Duodenal mucosa (tissue), 2 donors: ENCODE results near the gene NEK6.
"Not testable (repeated sequence)": the region's sequence is repeated elsewhere in the genome, so short reads cannot be mapped to it uniquely, and the experiment has no call there.

Experiments
- H3K27ac ChIP-seq: one replicate; pipeline ENCODE4 v1.7.0; 2013; ENCODE audit warnings: low read depth, low read length
- H3K27me3 ChIP-seq, 2 donors: one replicate each; pipeline ENCODE4 v1.7.0; 2013; ENCODE audit warnings: low read length in 2 of 2, control low read depth in 1 of 2; ENCODE audit not compliant: insufficient read depth in 2 of 2, control insufficient read depth in 1 of 2
- H3K36me3 ChIP-seq, 2 donors: one replicate each; pipeline ENCODE4 v1.7.0; 2013; ENCODE audit warnings: low read length in 2 of 2, control low read depth in 1 of 2; ENCODE audit not compliant: insufficient read depth in 2 of 2, control insufficient read depth in 1 of 2
- H3K4me1 ChIP-seq, 2 donors: one replicate each; pipeline ENCODE4 v1.7.0; 2013; ENCODE audit warnings: low read length in 2 of 2, control low read depth in 1 of 2; ENCODE audit not compliant: insufficient read depth in 2 of 2, control insufficient read depth in 1 of 2
- H3K4me3 ChIP-seq, 2 donors: one replicate each; pipeline ENCODE4 v1.7.0; 2013; ENCODE audit warnings: low read length in 2 of 2, low read depth in 1 of 2
- H3K9ac ChIP-seq, 2 donors: one replicate each; pipeline ENCODE4 v1.7.0; 2013; ENCODE audit warnings: low read length in 2 of 2, low read depth in 1 of 2
- H3K9me3 ChIP-seq, 2 donors: one replicate each; pipeline ENCODE4 v1.7.0; 2013; ENCODE audit warnings: low read length in 2 of 2, control low read depth in 1 of 2; ENCODE audit not compliant: control insufficient read depth in 1 of 2

The NEK6 gene

DNA sequence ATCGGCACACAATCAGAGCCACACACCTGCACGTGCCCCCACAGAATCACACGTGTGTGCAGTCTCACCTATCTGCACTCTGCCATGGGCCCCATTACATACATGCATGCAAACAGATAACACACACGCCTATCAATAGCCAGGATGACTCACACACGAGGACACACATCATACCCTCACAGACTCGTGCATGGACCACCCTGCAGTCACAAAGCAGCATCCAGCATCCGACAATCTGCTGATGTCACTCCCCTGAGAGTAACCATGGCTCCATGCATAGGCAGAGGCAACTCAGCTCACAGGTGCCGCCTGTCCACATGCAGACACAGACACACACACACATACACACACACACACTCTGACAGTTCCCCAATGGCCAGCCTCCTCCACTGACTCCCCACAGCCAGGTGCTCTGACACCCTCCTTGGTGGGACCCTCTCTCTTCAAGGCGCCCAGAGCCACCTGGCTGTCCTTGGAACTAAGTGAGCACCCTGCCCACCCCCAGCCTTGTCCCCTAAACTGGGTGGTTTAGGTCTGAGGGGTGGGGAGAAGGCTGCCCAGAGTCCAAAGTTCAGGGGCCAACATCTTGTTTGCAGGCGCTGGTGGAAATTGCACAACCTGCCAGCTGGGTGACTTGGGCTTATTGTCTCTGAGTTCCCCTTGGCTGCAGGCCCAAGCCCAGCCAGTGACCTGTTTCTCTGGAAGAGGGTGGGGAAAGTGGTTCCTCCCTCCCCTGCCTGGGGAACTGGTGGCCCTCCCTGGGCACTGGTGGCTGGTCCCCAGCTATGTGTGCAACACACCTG is 34.6 kb upstream of the NEK6 start:
- peaks cover 49 to 54% of the 10 kb centered on the region in 2 donors for H3K4me1 ChIP-seq
- peak overlapping the region; percentile 76 for H3K27ac ChIP-seq
- no peaks in the 10 kb centered on the region for H3K36me3 ChIP-seq
- no peaks in the 10 kb centered on the region for H3K9me3 ChIP-seq
- peak overlapping the region in 1 of 2 donors; percentile 60 for H3K9ac ChIP-seq
- H3K4me3 ChIP-seq: peak overlapping the region; percentile 37 to 50
- no peaks in the 10 kb centered on the region for H3K27me3 ChIP-seq

DNA sequence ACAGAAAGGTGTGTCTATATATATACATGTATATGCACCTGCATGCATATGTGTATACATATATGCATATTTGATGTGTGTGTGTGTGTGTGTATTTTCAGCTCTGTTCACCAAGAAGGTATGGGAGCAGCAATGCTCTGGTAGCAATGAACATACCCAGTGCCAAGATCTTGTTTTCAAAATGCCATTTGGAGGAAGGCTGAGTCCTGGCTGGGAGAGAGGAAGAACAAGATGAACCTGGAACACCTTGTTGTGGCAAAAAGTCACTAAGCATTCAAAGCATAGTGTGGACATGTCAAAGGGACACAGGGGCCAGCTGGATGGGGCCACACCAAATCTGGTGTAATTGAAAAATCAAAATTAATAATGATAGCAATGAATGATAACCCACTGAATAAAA is 31.8 kb upstream of the NEK6 start:
- Histone ChIP-seq H3K4me3 (no peak overlapping the region), H3K27me3 (no peaks in the 10 kb centered on the region), H3K9ac (no peak overlapping the region), H3K9me3 (no peaks in the 10 kb centered on the region), H3K27ac (no peak overlapping the region), H3K36me3 (no peaks in the 10 kb centered on the region), H3K4me1 (peaks cover 28 to 33% of the 10 kb centered on the region in 2 donors)

DNA sequence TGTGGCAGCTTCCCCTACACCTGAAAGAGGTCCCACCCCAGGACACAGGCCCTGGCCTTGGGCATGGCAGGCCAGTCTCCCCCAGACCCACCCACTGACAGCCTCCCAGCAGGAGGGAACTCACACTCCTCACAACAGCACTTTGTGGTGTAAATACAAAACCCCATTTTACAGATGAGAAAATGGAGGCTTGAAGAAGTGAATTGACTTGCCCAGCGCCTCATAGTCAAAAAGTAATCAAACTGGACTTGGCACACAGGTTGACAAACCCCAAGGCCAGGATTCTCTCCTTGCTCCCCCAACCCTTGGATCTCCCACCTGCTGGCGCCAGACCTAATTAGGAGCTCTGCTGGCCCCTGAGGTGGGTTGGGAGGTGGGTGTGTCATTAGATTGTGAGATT is 29.2 kb upstream of the NEK6 start:
- Histone ChIP-seq H3K27me3 (no peaks in the 10 kb centered on the region), H3K27ac (no peak overlapping the region), H3K4me1 (peaks cover 3 to 7% of the 10 kb centered on the region in 2 donors), H3K36me3 (no peaks in the 10 kb centered on the region), H3K9me3 (no peaks in the 10 kb centered on the region), H3K9ac (no peak overlapping the region), H3K4me3 (no peak overlapping the region)

DNA sequence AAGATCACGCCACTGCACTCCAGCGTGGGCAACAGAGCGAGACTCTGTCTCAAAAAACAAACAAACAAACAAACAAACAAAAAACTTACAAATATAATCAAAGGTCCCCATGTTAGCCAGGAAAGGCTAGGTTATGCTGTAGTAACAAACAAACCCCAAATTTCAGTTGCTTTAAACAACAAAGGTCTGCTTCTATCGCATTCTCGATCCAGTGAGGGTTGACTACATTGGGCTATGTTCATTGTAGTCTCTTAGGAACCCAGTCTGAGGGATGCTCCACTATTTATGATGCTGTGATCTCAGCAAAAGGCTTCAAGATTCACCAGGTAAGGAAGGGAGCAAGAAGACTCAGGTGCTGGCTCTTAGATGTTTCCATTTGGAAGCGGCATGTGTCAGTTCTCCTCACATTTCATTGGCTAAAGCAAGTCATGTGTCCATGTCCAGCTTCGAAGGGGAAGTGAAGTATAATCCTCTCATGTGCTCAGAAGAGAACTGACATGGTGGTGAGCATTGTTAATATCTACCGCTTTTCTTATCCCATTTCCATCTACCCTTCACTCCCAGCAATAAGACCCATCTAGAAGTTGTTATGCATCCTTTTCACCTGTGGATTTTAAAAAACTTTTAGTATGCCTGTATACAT is 26.5 kb upstream of the NEK6 start:
- H3K27ac ChIP-seq: no peak overlapping the region
- no peaks in the 10 kb centered on the region for H3K27me3 ChIP-seq
- H3K4me3 ChIP-seq: no peak overlapping the region
- H3K4me1 ChIP-seq: no peaks in the 10 kb centered on the region
- H3K9me3 ChIP-seq: no peaks in the 10 kb centered on the region
- H3K36me3 ChIP-seq: no peaks in the 10 kb centered on the region
- no peak overlapping the region for H3K9ac ChIP-seq

DNA sequence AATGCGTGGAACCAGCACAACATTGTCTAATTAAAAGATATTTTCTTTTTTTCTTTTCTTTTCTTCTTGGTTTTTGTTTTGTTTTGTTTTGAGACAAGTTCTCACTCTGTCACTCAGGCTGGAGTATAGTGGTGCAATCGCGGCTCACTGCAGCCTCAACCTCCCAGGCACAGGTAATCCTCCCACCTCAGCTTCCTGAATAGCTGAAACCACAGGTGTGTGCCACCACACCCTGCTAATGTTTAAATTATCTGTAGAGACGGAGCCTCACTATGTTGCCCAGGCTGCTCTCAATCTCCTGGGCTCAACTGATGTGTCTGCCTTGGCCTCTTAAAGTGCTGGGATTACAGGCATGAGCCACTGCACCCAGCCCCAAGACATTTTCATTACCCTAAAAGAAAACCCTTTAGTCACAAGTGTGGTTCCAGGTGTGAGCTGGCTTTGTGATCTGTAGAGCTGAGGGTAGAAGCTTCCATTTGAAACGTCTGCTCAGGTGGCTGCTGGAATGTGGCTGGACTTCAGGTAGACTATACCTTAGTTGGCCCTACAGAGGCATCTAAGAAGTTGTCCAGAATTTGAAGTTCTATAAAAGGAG is 19.1 kb upstream of the NEK6 start:
- no peak overlapping the region for H3K4me3 ChIP-seq
- H3K36me3 ChIP-seq: no peaks in the 10 kb centered on the region
- H3K27me3 ChIP-seq: no peaks in the 10 kb centered on the region
- peaks cover 20 to 21% of the 10 kb centered on the region in 2 donors for H3K4me1 ChIP-seq
- H3K9me3 ChIP-seq: no peaks in the 10 kb centered on the region
- no peak overlapping the region for H3K9ac ChIP-seq
- H3K27ac ChIP-seq: no peak overlapping the region

DNA sequence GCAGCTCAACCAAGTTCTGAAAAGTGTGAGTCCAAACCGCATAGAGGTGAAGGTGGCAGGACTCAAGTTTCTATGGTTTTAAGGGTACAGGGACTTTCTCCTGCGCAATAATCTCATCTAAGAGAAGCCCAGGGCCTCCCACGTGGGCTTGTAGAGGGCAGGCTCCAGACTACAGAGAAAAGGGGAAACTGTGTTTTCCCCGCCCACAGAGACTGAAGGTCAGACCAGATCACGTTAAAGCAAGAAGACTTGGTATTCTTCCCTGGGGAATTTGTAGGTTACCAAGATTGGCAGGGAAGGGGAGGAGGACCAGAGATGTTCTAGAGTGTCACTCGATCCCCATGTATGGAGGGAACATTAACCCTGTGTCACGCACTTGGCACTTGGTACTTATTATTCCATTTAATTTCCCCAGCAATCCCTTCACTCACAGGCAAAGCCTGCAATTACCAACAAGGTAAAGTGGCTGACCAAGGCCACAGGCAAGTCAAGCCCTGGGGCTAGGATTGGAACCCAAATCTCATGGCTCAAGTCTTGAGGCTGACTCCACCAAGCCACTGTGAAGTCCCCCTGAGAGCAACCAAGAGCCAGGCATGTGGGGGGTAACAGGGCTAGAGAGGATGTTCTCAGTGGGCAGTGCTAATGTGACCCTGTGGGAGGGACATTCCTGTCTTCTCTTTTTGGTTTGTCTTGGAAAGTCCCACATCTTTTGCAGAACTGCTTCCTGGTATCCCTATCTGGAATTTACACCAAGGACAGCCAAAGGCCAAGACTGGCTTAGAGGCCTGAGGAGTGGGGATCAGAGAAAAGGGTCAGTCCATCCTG is 18.3 kb upstream of the NEK6 start:
- H3K9ac ChIP-seq: no peak overlapping the region
- no peaks in the 10 kb centered on the region for H3K36me3 ChIP-seq
- peaks cover 20 to 21% of the 10 kb centered on the region in 2 donors for H3K4me1 ChIP-seq
- H3K9me3 ChIP-seq: no peaks in the 10 kb centered on the region
- no peak overlapping the region for H3K27ac ChIP-seq
- H3K27me3 ChIP-seq: no peaks in the 10 kb centered on the region
- no peak overlapping the region for H3K4me3 ChIP-seq

DNA sequence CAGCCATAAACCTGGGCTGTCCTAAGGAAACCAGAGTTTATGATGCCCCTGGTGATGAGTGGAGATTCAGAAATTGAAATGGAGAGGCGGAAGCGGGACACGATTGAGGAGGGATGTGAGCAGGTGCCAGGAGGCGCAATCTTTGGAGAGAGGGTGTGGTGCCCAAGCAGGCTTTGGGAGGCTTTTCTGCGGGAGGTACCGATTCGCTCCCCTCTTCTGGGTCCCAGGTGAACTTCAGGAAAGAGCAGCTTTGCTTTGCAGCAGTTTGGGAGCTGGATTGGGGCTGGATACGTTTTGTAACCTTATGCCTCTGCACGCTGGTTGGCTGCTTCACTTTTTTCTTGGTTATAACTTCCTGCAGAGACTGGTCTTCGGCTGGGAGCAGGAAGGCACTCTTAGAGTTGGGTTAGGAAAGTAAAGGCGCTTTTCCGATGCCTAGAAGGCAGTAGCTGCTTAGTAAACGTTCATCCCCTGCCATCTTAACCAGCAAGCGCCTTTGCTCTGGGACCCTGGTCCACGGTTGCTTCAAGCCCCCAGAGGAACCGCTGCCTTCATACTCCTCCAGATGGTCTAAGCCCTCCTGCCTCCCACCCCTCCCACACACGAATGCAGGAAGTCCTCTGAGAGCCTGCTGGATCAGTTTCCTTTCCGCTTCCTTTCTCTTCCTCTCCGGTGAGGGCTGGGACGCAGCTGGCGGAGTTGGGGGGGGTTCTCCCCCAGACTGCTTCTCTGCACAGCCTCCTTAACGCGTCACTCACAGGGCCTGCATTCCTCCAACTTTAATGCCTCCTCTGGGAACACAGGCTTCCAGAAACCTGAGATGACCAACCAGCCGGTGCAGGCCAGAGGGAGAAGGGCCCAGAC is 15.2 kb upstream of the NEK6 start:
- Histone ChIP-seq H3K27me3 (no peaks in the 10 kb centered on the region), H3K9ac (peak overlapping the region; percentile 29 to 33), H3K4me3 (peak overlapping the region; percentile 49 to 61), H3K36me3 (no peaks in the 10 kb centered on the region), H3K27ac (no peak overlapping the region), H3K9me3 (no peaks in the 10 kb centered on the region), H3K4me1 (peaks cover 20 to 21% of the 10 kb centered on the region in 2 donors)

DNA sequence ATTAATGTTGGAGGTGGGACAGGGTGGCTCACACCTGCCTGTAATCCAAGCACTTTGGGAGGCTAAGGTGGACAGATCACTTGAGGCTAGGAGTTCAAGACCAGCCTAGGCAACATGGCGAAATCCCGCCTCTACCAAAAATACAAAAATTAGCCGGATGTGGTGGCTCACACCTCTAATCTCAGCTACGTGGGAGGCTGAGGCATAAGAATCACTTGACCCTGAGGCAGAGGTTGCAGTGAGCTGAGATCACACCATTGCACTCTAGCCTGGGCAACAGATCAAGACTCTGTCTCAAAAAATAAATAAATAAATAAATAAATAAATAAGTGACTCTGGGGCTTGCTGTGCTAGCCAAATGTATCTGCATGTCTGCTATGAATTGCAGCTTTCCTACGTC is 10.4 kb upstream of the NEK6 start:
- not testable (repeated sequence) for H3K36me3 ChIP-seq, H3K27me3 ChIP-seq, H3K9ac ChIP-seq, H3K4me3 ChIP-seq, H3K9me3 ChIP-seq, H3K27ac ChIP-seq
- H3K4me1 ChIP-seq: peaks cover 11 to 13% of the 10 kb centered on the region in 2 donors

DNA sequence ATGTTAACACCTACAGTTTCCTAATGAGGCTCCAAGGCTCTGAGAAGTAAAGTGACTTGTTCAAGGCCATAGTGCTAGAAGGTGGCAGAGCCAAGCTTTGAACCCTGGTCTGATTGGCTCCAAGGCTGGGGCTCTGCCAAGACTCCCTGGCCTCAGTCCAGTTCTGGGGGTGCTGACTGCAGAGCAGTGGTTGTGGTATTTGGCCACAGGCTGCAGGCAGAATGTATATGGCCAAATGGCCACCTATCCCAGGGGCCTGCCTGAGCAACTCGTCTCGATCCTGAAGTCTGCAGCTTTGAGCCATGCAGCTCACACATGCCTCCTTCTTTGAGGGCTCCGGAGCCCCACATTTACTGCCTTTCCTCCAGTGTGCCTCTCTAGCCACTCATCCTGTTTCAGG is 9.7 kb upstream of the NEK6 start:
- Histone ChIP-seq H3K36me3 (no peaks in the 10 kb centered on the region), H3K27me3 (no peaks in the 10 kb centered on the region), H3K4me1 (peaks cover 5 to 6% of the 10 kb centered on the region in 2 donors), H3K9me3 (no peaks in the 10 kb centered on the region), H3K9ac (no peak overlapping the region), H3K4me3 (no peak overlapping the region), H3K27ac (no peak overlapping the region)
